H1 (cell line): ENCODE data around the gene RAB35. TPM values are rescaled to one million over a fixed set of nuclear protein-coding genes. Genes with fewer than 3 reads are reported as not detected.

Source experiments
- CTCF ChIA-PET: fragments of 300-600 bp; sonication (Branson Sonifier 250); formaldehyde crosslinking; loops from one replicate; lab custom pipeline; 2021; ENCODE audit not compliant: partially characterized antibody; lab: Charles Lee
- POLR2A ChIA-PET: fragments of 300-600 bp; sonication (Branson Sonifier 250); formaldehyde crosslinking; loops from one replicate; lab custom pipeline; 2021; ENCODE audit warnings: inconsistent platforms; ENCODE audit not compliant: partially characterized antibody; lab: Charles Lee
- DNase-seq, 2 experiments: peaks; one replicate each; pipeline versions ENCODE4 v3.0.0 to v3.0.0-alpha.2; 2010 to 2022; ENCODE audit warnings: low spot score in 2 of 2, low read depth in 1 of 2, mixed read lengths in 1 of 2
- FAIRE-seq: peaks from 2 replicates; lab custom pipeline; 2011; peaks lifted over from hg19 to GRCh38; lab: Jason Lieb, UNC
- H2AFZ ChIP-seq: 2 replicates; pipeline ENCODE4 v1.8.1; 2012; ENCODE audit warnings: low read length, inconsistent platforms
- H2AK5ac ChIP-seq: 2 replicates; pipeline ENCODE4 v1.6.1; 2013; ENCODE audit warnings: low read depth, low read length
- H2BK120ac ChIP-seq: replicated peaks from 2 replicates; pipeline ENCODE3; 2013; ENCODE audit warnings: low read depth, low read length, inconsistent platforms
- H2BK12ac ChIP-seq: 2 replicates; pipeline ENCODE4 v1.6.1; 2013; ENCODE audit warnings: low read depth, low read length
- H2BK15ac ChIP-seq: 2 replicates; pipeline ENCODE4 v1.6.1; 2013; ENCODE audit warnings: low read length
- H2BK20ac ChIP-seq: 2 replicates; pipeline ENCODE4 v1.6.1; 2013; ENCODE audit warnings: low read length
- H2BK5ac ChIP-seq: 2 replicates; pipeline ENCODE4 v1.6.1; 2013; ENCODE audit warnings: low read depth, low read length
- H3K14ac ChIP-seq: 2 replicates; pipeline ENCODE4 v1.6.1; 2013; ENCODE audit warnings: inconsistent platforms; ENCODE audit not compliant: insufficient read length
- H3K18ac ChIP-seq: 2 replicates; pipeline ENCODE4 v1.6.1; 2013; ENCODE audit warnings: low read length; ENCODE audit errors: extremely low read depth
- H3K23ac ChIP-seq: 2 replicates; pipeline ENCODE4 v1.6.1; 2013; ENCODE audit warnings: inconsistent platforms; ENCODE audit not compliant: insufficient read length
- H3K23me2 ChIP-seq: 2 replicates; pipeline ENCODE4 v1.6.1; 2013; ENCODE audit warnings: low read depth, low read length
- H3K27ac ChIP-seq: 2 replicates; pipeline ENCODE4 v1.6.1; 2011; ENCODE audit warnings: low read depth, low read length, inconsistent platforms
- H3K27me3 ChIP-seq, 4 experiments: replicated peaks in 1 of 4; 1 replicate in 1 of 4; 2 replicates in 3 of 4; pipeline versions ENCODE4 v1.6.1 to v1.8.1; 2011 to 2013; ENCODE audit warnings: low read length in 3 of 4, mild to moderate bottlenecking in 3 of 4, inconsistent platforms in 2 of 4, mixed read lengths in 2 of 4, moderate library complexity in 1 of 4; ENCODE audit not compliant: control insufficient read depth in 3 of 4, insufficient read depth in 3 of 4; ENCODE audit errors: extremely low read depth in 1 of 4
- H3K36me3 ChIP-seq, 4 experiments: 2 replicates each; pipeline versions ENCODE4 v1.6.1 to v1.8.1; 2011 to 2013; ENCODE audit warnings: mild to moderate bottlenecking in 4 of 4, low read length in 3 of 4, moderate library complexity in 2 of 4, control low read depth in 1 of 4, inconsistent platforms in 1 of 4; ENCODE audit not compliant: insufficient read depth in 4 of 4, control insufficient read depth in 2 of 4
- H3K4ac ChIP-seq: replicated peaks from 2 replicates; pipeline ENCODE3; 2013; ENCODE audit warnings: low read length, low read depth, mixed read lengths, inconsistent platforms; ENCODE audit not compliant: insufficient read length
- H3K4me1 ChIP-seq, 4 experiments: replicated peaks in 1 of 4; 1 replicate in 1 of 4; 2 replicates in 3 of 4; pipeline versions ENCODE4 v1.6.1 to v1.8.1; 2011 to 2013; ENCODE audit warnings: low read length in 3 of 4, inconsistent platforms in 2 of 4, mixed read lengths in 1 of 4; ENCODE audit not compliant: insufficient read depth in 4 of 4, control insufficient read depth in 3 of 4
- H3K4me2 ChIP-seq, 2 experiments: 2 replicates each; pipeline versions ENCODE4 v1.6.1 to v1.8.1; 2011 to 2013; ENCODE audit warnings: low read depth in 2 of 2, low read length in 2 of 2, control low read depth in 1 of 2, inconsistent platforms in 1 of 2, mild to moderate bottlenecking in 1 of 2; ENCODE audit not compliant: insufficient read depth in 1 of 2
- H3K4me3 ChIP-seq, 4 experiments: fragments of 200-600, 300-600 bp in 1 of 4; sonication (generic), shearing (Covaris generic), sonication (Bioruptor Twin) in 1 of 4; 2 replicates each; pipeline versions ENCODE4 v1.5.1 to v1.8.1; 2011 to 2016; ENCODE audit warnings: low read length in 4 of 4, low read depth in 3 of 4, control low read depth in 2 of 4, inconsistent platforms in 2 of 4, mild to moderate bottlenecking in 2 of 4, mixed read lengths in 1 of 4, moderate library complexity in 1 of 4; ENCODE audit not compliant: insufficient read depth in 2 of 4; ENCODE audit errors: extremely low read depth in 1 of 4
- H3K56ac ChIP-seq: replicated peaks from 2 replicates; pipeline ENCODE3; 2013; ENCODE audit warnings: low read depth, mild to moderate bottlenecking, mixed read lengths, low read length, inconsistent platforms; ENCODE audit not compliant: insufficient read length
- H3K79me1 ChIP-seq: 2 replicates; pipeline ENCODE4 v1.6.1; 2013; ENCODE audit warnings: low read depth, low read length, control low read depth
- H3K79me2 ChIP-seq, 2 experiments: 2 replicates each; pipeline versions ENCODE4 v1.6.1 to v1.8.1; 2012 to 2013; ENCODE audit warnings: low read length in 2 of 2, mild to moderate bottlenecking in 2 of 2, inconsistent platforms in 1 of 2; ENCODE audit not compliant: insufficient read depth in 2 of 2, control insufficient read depth in 1 of 2
- H3K9ac ChIP-seq, 4 experiments: replicated peaks in 1 of 4; 1 replicate in 1 of 4; 2 replicates in 3 of 4; pipeline versions ENCODE4 v1.6.1 to v1.8.1; 2011 to 2013; ENCODE audit warnings: low read depth in 3 of 4, low read length in 3 of 4, control low read depth in 2 of 4, mild to moderate bottlenecking in 2 of 4, moderate library complexity in 2 of 4, inconsistent platforms in 1 of 4; ENCODE audit errors: extremely low read depth in 1 of 4
- H3K9me3 ChIP-seq, 2 experiments: 2 replicates each; pipeline versions ENCODE4 v1.6.1 to v1.8.1; 2012 to 2013; ENCODE audit warnings: mild to moderate bottlenecking in 2 of 2, moderate library complexity in 2 of 2, control low read depth in 1 of 2, inconsistent platforms in 1 of 2, low read depth in 1 of 2, low read length in 1 of 2, mixed read lengths in 1 of 2; ENCODE audit not compliant: insufficient read depth in 2 of 2
- H4K20me1 ChIP-seq, 2 experiments: replicated peaks in 1 of 2; 2 replicates each; pipeline versions ENCODE3 to v1.8.1; 2011 to 2013; ENCODE audit warnings: inconsistent platforms in 2 of 2, low read length in 2 of 2, mild to moderate bottlenecking in 1 of 2; ENCODE audit not compliant: insufficient read depth in 2 of 2, control insufficient read depth in 1 of 2
- H4K5ac ChIP-seq: 2 replicates; pipeline ENCODE4 v1.6.1; 2013; ENCODE audit warnings: low read length, low read depth, mixed read lengths, inconsistent platforms; ENCODE audit not compliant: insufficient read length
- H4K8ac ChIP-seq: 2 replicates; pipeline ENCODE4 v1.8.0; 2013; ENCODE audit warnings: mild to moderate bottlenecking, moderate library complexity, low read length, inconsistent platforms; ENCODE audit not compliant: insufficient read depth; ENCODE audit errors: extremely low read depth
- H4K91ac ChIP-seq: replicated peaks from 2 replicates; pipeline ENCODE3; 2013; ENCODE audit warnings: low read length, mixed read lengths, inconsistent platforms; ENCODE audit not compliant: insufficient read length
- BRCA1 ChIP-seq: IDR thresholded peaks from 2 replicates; pipeline ENCODE4 v1.6.1; 2012; ENCODE audit warnings: low read depth, low read length, improper control_type of control experiment
- CBX5 ChIP-seq: fragments of 300-800, 300-1000 bp; sonication (generic); IDR thresholded peaks from 2 replicates; pipeline ENCODE4 v1.7.1; 2016; ENCODE audit warnings: antibody characterized with exemption, low read length, low read depth
- EP300 ChIP-seq, 2 experiments: IDR thresholded peaks; 1 replicate in 1 of 2; 2 replicates in 1 of 2; pipeline ENCODE4 v1.6.1; 2011 to 2012; ENCODE audit warnings: low read depth in 2 of 2, low read length in 2 of 2, mild to moderate bottlenecking in 2 of 2, borderline replicate concordance in 1 of 2, inconsistent platforms in 1 of 2, moderate library complexity in 1 of 2
- JUND ChIP-seq: IDR thresholded peaks from 2 replicates; pipeline ENCODE4 v1.6.1; 2011; ENCODE audit warnings: mild to moderate bottlenecking, improper control_type of control experiment, low read length
- MAX ChIP-seq: IDR thresholded peaks from 2 replicates; pipeline ENCODE4 v1.6.1; 2012; ENCODE audit warnings: inconsistent platforms
- POLR2A ChIP-seq, 2 experiments: IDR thresholded peaks; 1 replicate in 1 of 2; 2 replicates in 1 of 2; pipeline ENCODE4 v1.6.1; 2011; ENCODE audit warnings: low read depth in 2 of 2, low read length in 2 of 2, mild to moderate bottlenecking in 2 of 2; ENCODE audit errors: control extremely low read depth in 1 of 2
- POU5F1 ChIP-seq: IDR thresholded peaks from 2 replicates; pipeline ENCODE4 v1.6.1; 2011; ENCODE audit warnings: low read depth, mild to moderate bottlenecking, low read length, moderate library complexity
- SRF ChIP-seq: IDR thresholded peaks from 2 replicates; pipeline ENCODE4 v1.6.1; 2011; ENCODE audit warnings: mild to moderate bottlenecking, low read depth, low read length, moderate library complexity
- WGBS, 2 experiments: shearing (Covaris generic) in 1 of 2; methylation state at CpG; one replicate each; pipeline versions ENCODE4 v1.1.6 to v1.1.7; 2013 to 2015; ENCODE audit warnings: low lambda C conversion rate in 2 of 2, mixed read lengths in 2 of 2, inconsistent platforms in 1 of 2, low coverage in 1 of 2, missing lambda C conversion rate in 1 of 2; ENCODE audit not compliant: insufficient replicate concordance in 2 of 2, insufficient coverage in 1 of 2, insufficient read length in 1 of 2; ENCODE audit errors: extremely low coverage in 1 of 2, missing lambda C conversion rate in 1 of 2; 5-methylcytosine and 5-hydroxymethylcytosine counted together
- polyA plus RNA-seq, 7 experiments: library from polyadenylated mRNA; depleted of rRNA in 3 of 7; stranded (reverse) in 5 of 7; unstranded in 2 of 7; fragments of >200 nt in 5 of 7; fragments of 200-250 nt in 2 of 7; gene quantifications; 1 replicate in 5 of 7; 2 replicates in 1 of 7; 4 replicates in 1 of 7; pipeline versions ENCODE4 v1.2.1 to v1.2.3, GENCODE V29; 2011 to 2013; ENCODE audit warnings: missing spikeins in 2 of 7, mixed read lengths in 2 of 7
- total RNA-seq: library from RNA; stranded (reverse); fragmentation: NEBNext Ultra II Directional; extraction: Animal tissue kit (Norgen Biotek cat#: 25700); gene quantifications from 2 replicates; pipeline ENCODE4 v1.2.1, GENCODE V29; 2021
- TF ChIP-seq, protein P1 (sequence below): IDR thresholded peaks from 2 replicates; pipeline ENCODE4 v1.6.1; 2011; ENCODE audit warnings: low read depth, mild to moderate bottlenecking, low read length; ENCODE audit not compliant: insufficient read depth

Gene RAB35
- total and polyA plus RNA-seq, 2 of the 8 experiments (the other 6 are each of a cell fraction or from before 2014, with no cell fraction given) = 33.4 to 39.0 TPM

- Histone ChIP-seq H3K4me2 (no peak overlapping the region), H2BK15ac (no peak overlapping the region), H4K91ac (no peak overlapping the region), H3K9me3 (no peaks in the 10 kb centered on the region; a peak in 1 of 4 replicates), H4K8ac (no peak overlapping the region), H3K79me2 (no peaks in the 10 kb centered on the region), H3K9ac (no peak overlapping the region), H3K56ac (no peak overlapping the region), H3K4me3 (no peak overlapping the region), H3K27me3 (no peaks in the 10 kb centered on the region), H2BK20ac (no peak overlapping the region), H3K14ac (no peak overlapping the region), H3K27ac (no peak overlapping the region), H4K20me1 (no peaks in the 10 kb centered on the region), H3K36me3 (no peaks in the 10 kb centered on the region), H2BK120ac (no peak overlapping the region), H4K5ac (no peak overlapping the region), H2AK5ac (no peak overlapping the region), H3K4ac (no peak overlapping the region), H3K4me1 (no peaks in the 10 kb centered on the region), H3K18ac (no peak overlapping the region), H3K23me2 (no peaks in the 10 kb centered on the region), H2AFZ (no peak overlapping the region), H3K23ac (no peak overlapping the region), H2BK5ac (no peak overlapping the region), H2BK12ac (no peak overlapping the region), H3K79me1 (no peaks in the 10 kb centered on the region)
- POLR2A ChIA-PET = interaction anchor here (0.6 kb wide), 1 partner anchor 26 kb away, joined by 3 read pairs; no protein-coding TSS in a partner anchor
- WGBS, 2 experiments = 90% methylated on average over 2 of the region's 2 CpGs; no CpG with 5 or more reads in 1 of the 2 experiments
- FAIRE-seq (no peak), DNase-seq (no peak)
- CTCF ChIA-PET = interaction anchor here (1.1 kb wide), 1 partner anchor 105 kb away, joined by 3 read pairs; no protein-coding TSS in a partner anchor
- no peak for TF ChIP-seq POLR2A (IDR thresholded peaks at IDR 0.05; ENCODE audit: control extremely low read depth in 1 of 2, low read depth in 2 of 2, low read length in 2 of 2)
- TF ChIP-seq CBX5 = no peak
- no peak for TF ChIP-seq JUND
- TF ChIP-seq MAX = no peak
- TF ChIP-seq BRCA1 = no peak
- TF ChIP-seq EP300 (IDR thresholded peaks at IDR 0.05; ENCODE audit: borderline replicate concordance in 1 of 2, low read depth in 2 of 2, low read length in 2 of 2) = no peak
- TF ChIP-seq SRF = no peak
- TF ChIP-seq POU5F1 = no peak
- TF ChIP-seq, protein P1, sequence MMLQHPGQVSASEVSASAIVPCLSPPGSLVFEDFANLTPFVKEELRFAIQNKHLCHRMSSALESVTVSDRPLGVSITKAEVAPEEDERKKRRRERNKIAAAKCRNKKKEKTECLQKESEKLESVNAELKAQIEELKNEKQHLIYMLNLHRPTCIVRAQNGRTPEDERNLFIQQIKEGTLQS = no peak
Observed at GRCh38 chr12:120055231-120056000, 61.1 kb downstream of the RAB35 start.
